Measurements from ENCODE around the gene ADAM8. TPM values are rescaled to one million over a fixed set of nuclear protein-coding genes. Genes with fewer than 3 reads are reported as not detected.

ADAM8 gene
- total RNA-seq, 6 donors from 2014 or later: 10.4 to 93.2 (median 32.9) TPM

GRCh38 chr10:133309720-133310398 is 33.2 kb upstream of the ADAM8 start:
- H3K4me1 ChIP-seq: peaks cover 27 to 42% (median 33%) of the 10 kb centered on the region in 4 donors
- H3K27ac ChIP-seq: peak overlapping the region; percentile 96 to 98 (median 96)
- TF ChIP-seq EP300 (IDR thresholded peaks at IDR 0.05) (no peak), POLR2AphosphoS5 (IDR thresholded peaks at IDR 0.05) (no peak), POLR2A (IDR thresholded peaks at IDR 0.05) (no peak), CTCF (IDR thresholded peaks at IDR 0.05) (no peak)
- peak overlapping the region in 3 of 4 donors; percentile 64 to 99 (median 89) for H3K4me3 ChIP-seq
- H3K27me3 ChIP-seq: no peaks in the 10 kb centered on the region
- ATAC-seq (ENCODE audit: low FRiP score in 2 of 2) (no peak), DNase-seq (peak; percentile 41 to 87)
- no peaks in the 10 kb centered on the region for H3K9me3 ChIP-seq
- WGBS, 2 donors: 81 to 86% methylated on average over 23 to 30 of the region's 33 CpGs
- H3K36me3 ChIP-seq: peaks cover 7 to 34% (median 29%) of the 10 kb centered on the region in 4 donors

- peak; percentile 96 to 100 for DNase-seq
- TF ChIP-seq POLR2AphosphoS5 (IDR thresholded peaks at IDR 0.05): no peak
- TF ChIP-seq CTCF (IDR thresholded peaks at IDR 0.05): no peak
- TF ChIP-seq EP300 (IDR thresholded peaks at IDR 0.05): no peak
- TF ChIP-seq POLR2A (IDR thresholded peaks at IDR 0.05): no peak
- Histone ChIP-seq H3K9me3 (no peaks in the 10 kb centered on the region), H3K27me3 (no peaks in the 10 kb centered on the region), H3K4me1 (peaks cover 27 to 42% (median 33%) of the 10 kb centered on the region in 4 donors), H3K36me3 (peaks cover 7 to 34% (median 29%) of the 10 kb centered on the region in 4 donors), H3K4me3 (peak overlapping the region; percentile 64 to 99 (median 79)), H3K27ac (peak overlapping the region; percentile 96 to 98 (median 96))
- WGBS, 2 donors: 31 to 38% methylated on average over 22 to 42 of the region's 46 CpGs
- peak; percentile 97 to 98 for ATAC-seq (ENCODE audit: low FRiP score in 2 of 2)
These were observed 32.5 kb upstream of the ADAM8 start for GRCh38 chr10:133309100-133309719.

GRCh38 chr10:133308421-133309099 is 31.9 kb upstream of the ADAM8 start, which contains the start of the genes TUBGCP2 and ZNF511:
Gene TUBGCP2 (minus strand): TSS chr10:133308872. CDS start chr10:133302941, 5,931 bp downstream.
Gene ZNF511 (plus strand): TSS chr10:133308914. CDS start chr10:133308944, 30 bp downstream.
- peak; percentile 82 to 95 for ATAC-seq (ENCODE audit: low FRiP score in 2 of 2)
- no peaks in the 10 kb centered on the region for H3K9me3 ChIP-seq
- peak; percentile 81 to 99 for DNase-seq
- H3K27me3 ChIP-seq: no peaks in the 10 kb centered on the region
- peaks cover 7 to 36% (median 29%) of the 10 kb centered on the region in 4 donors for H3K36me3 ChIP-seq
- peaks cover 27 to 38% (median 32%) of the 10 kb centered on the region in 4 donors for H3K4me1 ChIP-seq
- H3K27ac ChIP-seq: peak within 1 kb of the TSS; percentile 96 to 98 (median 96)
- WGBS, 2 donors: 0 to 3% methylated on average over 19 to 44 of the region's 89 CpGs
- TF ChIP-seq POLR2A (IDR thresholded peaks at IDR 0.05) (peak in 3 of 4 donors; percentile 63 to 95 (median 90)), POLR2AphosphoS5 (IDR thresholded peaks at IDR 0.05) (peak; percentile 89 to 90), CTCF (IDR thresholded peaks at IDR 0.05) (peak in 4 of 6 experiments; percentile 34 to 40 (median 37)), EP300 (IDR thresholded peaks at IDR 0.05) (no peak)
- H3K4me3 ChIP-seq: peak within 1 kb of the TSS; percentile 64 to 99 (median 79)

GRCh38 chr10:133307776-133308420 is 31.2 kb upstream of the ADAM8 start:
- peaks cover 7 to 37% (median 27%) of the 10 kb centered on the region in 4 donors for H3K36me3 ChIP-seq
- TF ChIP-seq POLR2AphosphoS5 (IDR thresholded peaks at IDR 0.05) (peak in 1 of 2 donors; percentile 5), EP300 (IDR thresholded peaks at IDR 0.05) (no peak), CTCF (IDR thresholded peaks at IDR 0.05) (peak; percentile 53 to 76 (median 68)), POLR2A (IDR thresholded peaks at IDR 0.05) (peak in 2 of 4 donors; percentile 32 to 59)
- peak in 1 of 2 donors; percentile 77 for ATAC-seq (ENCODE audit: low FRiP score in 2 of 2)
- H3K27me3 ChIP-seq: no peaks in the 10 kb centered on the region
- peaks cover 27 to 43% (median 34%) of the 10 kb centered on the region in 4 donors for H3K4me1 ChIP-seq
- H3K9me3 ChIP-seq: no peaks in the 10 kb centered on the region
- H3K27ac ChIP-seq: peak overlapping the region; percentile 96 to 98 (median 96)
- peak in 1 of 2 donors; percentile 91 for DNase-seq
- H3K4me3 ChIP-seq: peak overlapping the region; percentile 64 to 99 (median 79)
- WGBS, 2 donors: 4 to 7% methylated on average over 14 to 25 of the region's 25 CpGs
